ENCODE measurements around the gene RBM27.
"Not testable (repeated sequence)": the region's sequence is repeated elsewhere in the genome, so short reads cannot be mapped to it uniquely, and the experiment has no call there.

The RBM27 gene

GRCh38 chr5:146203011-146203871 is at the start of gene RBM27:
TSS of gene RBM27 (plus strand) at chr5:146203605. CDS start at chr5:146203766, 161 bp downstream.
- peak; percentile 98 for DNase-seq (ENCODE audit: low spot score)

- no peak for DNase-seq (ENCODE audit: low spot score)
Observed at GRCh38 chr5:146158255-146158654, 45.1 kb upstream of the RBM27 start.

- DNase-seq (ENCODE audit: low spot score), result no peak
Observed at GRCh38 chr5:146164382-146164781, 39.0 kb upstream of the RBM27 start.

GRCh38 chr5:146165460-146165859 is 37.9 kb upstream of the RBM27 start:
- DNase-seq (ENCODE audit: low spot score), result no peak

GRCh38 chr5:146165903-146166302 is 37.5 kb upstream of the RBM27 start:
- no peak for DNase-seq (ENCODE audit: low spot score)

GRCh38 chr5:146169076-146169475 is 34.3 kb upstream of the RBM27 start:
- DNase-seq (ENCODE audit: low spot score), result no peak

GRCh38 chr5:146173049-146173448 is 30.4 kb upstream of the RBM27 start:
- DNase-seq (ENCODE audit: low spot score), result not testable (repeated sequence)

GRCh38 chr5:146173597-146173996 is 29.8 kb upstream of the RBM27 start:
- DNase-seq (ENCODE audit: low spot score), result no peak

- DNase-seq (ENCODE audit: low spot score), result no peak
Observed at GRCh38 chr5:146176805-146177204, 26.6 kb upstream of the RBM27 start.

- no peak for DNase-seq (ENCODE audit: low spot score)
Observed at GRCh38 chr5:146179696-146180095, 23.7 kb upstream of the RBM27 start.

GRCh38 chr5:146183403-146183802 is 20.0 kb upstream of the RBM27 start:
- not testable (repeated sequence) for DNase-seq (ENCODE audit: low spot score)

GRCh38 chr5:146185161-146185560 is 18.2 kb upstream of the RBM27 start:
- DNase-seq (ENCODE audit: low spot score), result no peak

GRCh38 chr5:146188358-146188757 is 15.0 kb upstream of the RBM27 start:
- DNase-seq (ENCODE audit: low spot score), result no peak

- no peak for DNase-seq (ENCODE audit: low spot score)
Observed at GRCh38 chr5:146192571-146193043, 10.8 kb upstream of the RBM27 start.

- DNase-seq (ENCODE audit: low spot score), result no peak
Observed at GRCh38 chr5:146193285-146193684, 10.1 kb upstream of the RBM27 start.

GRCh38 chr5:146194997-146195396 is 8.4 kb upstream of the RBM27 start:
- not testable (repeated sequence) for DNase-seq (ENCODE audit: low spot score)

GRCh38 chr5:146196459-146197048 is 6.9 kb upstream of the RBM27 start:
- DNase-seq (ENCODE audit: low spot score), result no peak

GRCh38 chr5:146199176-146199815 is 4.1 kb upstream of the RBM27 start:
- DNase-seq (ENCODE audit: low spot score), result no peak

- DNase-seq (ENCODE audit: low spot score), result not testable (repeated sequence)
Observed at GRCh38 chr5:146201795-146202194, 1.6 kb upstream of the RBM27 start.

- no peak for DNase-seq (ENCODE audit: low spot score)
Observed at GRCh38 chr5:146203872-146204192, 427 bp downstream of the RBM27 start.

GRCh38 chr5:146205499-146206202 is 2.2 kb downstream of the RBM27 start:
- DNase-seq (ENCODE audit: low spot score), result no peak

GRCh38 chr5:146206257-146206656 is 2.9 kb downstream of the RBM27 start:
- no peak for DNase-seq (ENCODE audit: low spot score)

Data from HuH-7 (cell line).